CD14-positive monocyte (primary cell): ENCODE data around the gene MAPK13. TPM values are rescaled to one million over a fixed set of nuclear protein-coding genes. Genes with fewer than 3 reads are reported as not detected.
A peak's percentile ranks its signal among the peaks of the same experiment; 100 is the strongest.

ENCODE experiments used
- DNase-seq, 3 donors: peaks; one replicate each; pipeline ENCODE4 v3.0.0-alpha.2; 2011 to 2022
- H2AFZ ChIP-seq: 2 replicates; pipeline ENCODE4 v1.6.0; 2012; ENCODE audit warnings: mild to moderate bottlenecking, low read depth, low read length, inconsistent platforms; ENCODE audit not compliant: insufficient read depth, poor library complexity, severe bottlenecking
- H3K27ac ChIP-seq, 2 donors: 1 replicate in 1 of 2; 2 replicates in 1 of 2; pipeline ENCODE4 v1.5.1; 2012 to 2013; ENCODE audit warnings: low read length in 2 of 2, control low read depth in 1 of 2, inconsistent platforms in 1 of 2, low read depth in 1 of 2, mild to moderate bottlenecking in 1 of 2
- H3K27me3 ChIP-seq, 2 donors: one replicate each; pipeline versions ENCODE4 v1.6.0 to v1.6.1; 2011 to 2013; ENCODE audit warnings: low read length in 2 of 2; ENCODE audit not compliant: control insufficient read depth in 2 of 2, insufficient read depth in 2 of 2
- H3K36me3 ChIP-seq, 2 donors: replicated peaks in 1 of 2; 1 replicate in 1 of 2; 2 replicates in 1 of 2; pipeline versions ENCODE4 v1.5.1 to v1.6.1; 2012 to 2013; ENCODE audit warnings: low read length in 2 of 2, control low read depth in 1 of 2, inconsistent platforms in 1 of 2, mild to moderate bottlenecking in 1 of 2; ENCODE audit not compliant: insufficient read depth in 2 of 2, control insufficient read depth in 1 of 2
- H3K4me1 ChIP-seq, 2 donors: 1 replicate in 1 of 2; 2 replicates in 1 of 2; pipeline versions ENCODE4 v1.5.1 to v1.6.1; 2012 to 2013; ENCODE audit warnings: low read length in 2 of 2, control low read depth in 1 of 2, inconsistent platforms in 1 of 2, mild to moderate bottlenecking in 1 of 2, moderate library complexity in 1 of 2; ENCODE audit not compliant: insufficient read depth in 2 of 2, control insufficient read depth in 1 of 2
- H3K4me2 ChIP-seq: replicated peaks from 2 replicates; pipeline ENCODE3; 2012; ENCODE audit warnings: low read length, moderate library complexity, mild to moderate bottlenecking; ENCODE audit not compliant: poor library complexity, severe bottlenecking; ENCODE audit errors: extremely low read depth
- H3K4me3 ChIP-seq, 3 experiments: fragments of 200-600 bp in 1 of 3; sonication (generic) in 1 of 3; replicated peaks in 1 of 3; 1 replicate in 2 of 3; 2 replicates in 1 of 3; pipeline ENCODE4 v1.5.1; 2011 to 2013; ENCODE audit warnings: low read length in 3 of 3, mild to moderate bottlenecking in 3 of 3, control low read depth in 2 of 3, low read depth in 2 of 3, inconsistent platforms in 1 of 3, moderate library complexity in 1 of 3
- H3K79me2 ChIP-seq: 2 replicates; pipeline ENCODE4 v1.6.0; 2012; ENCODE audit warnings: mild to moderate bottlenecking, control low read depth, inconsistent platforms, low read length, moderate library complexity; ENCODE audit not compliant: insufficient read depth
- H3K9ac ChIP-seq: 2 replicates; pipeline ENCODE4 v1.6.0; 2017; ENCODE audit warnings: low read length, mild to moderate bottlenecking; ENCODE audit not compliant: insufficient read depth, poor library complexity, severe bottlenecking
- H3K9me3 ChIP-seq, 2 donors: replicated peaks in 1 of 2; 1 replicate in 1 of 2; 2 replicates in 1 of 2; pipeline versions ENCODE4 v1.5.1 to v1.6.1; 2012 to 2013; ENCODE audit warnings: low read length in 2 of 2, control low read depth in 1 of 2; ENCODE audit not compliant: control insufficient read depth in 1 of 2, insufficient read depth in 1 of 2
- H4K20me1 ChIP-seq: 2 replicates; pipeline ENCODE4 v1.6.0; 2012; ENCODE audit warnings: mild to moderate bottlenecking, low read length, control low read depth, moderate library complexity; ENCODE audit not compliant: insufficient read depth
- H3K27ac Mint-ChIP-seq, 7 donors: one replicate each; pipeline ENCODE4 v1.8.0; 2020; ENCODE audit warnings: mild to moderate bottlenecking in 7 of 7, mixed read lengths in 7 of 7, moderate library complexity in 6 of 7, inconsistent platforms in 2 of 7
- H3K27me3 Mint-ChIP-seq, 3 donors: one replicate each; pipeline ENCODE4 v1.8.0; 2021 to 2022; ENCODE audit warnings: low read depth in 3 of 3, mild to moderate bottlenecking in 3 of 3, mixed read lengths in 3 of 3, moderate library complexity in 3 of 3, inconsistent platforms in 1 of 3
- H3K36me3 Mint-ChIP-seq, 2 donors: one replicate each; pipeline ENCODE4 v1.8.0; 2020; ENCODE audit warnings: mixed read lengths in 2 of 2, inconsistent platforms in 1 of 2, mild to moderate bottlenecking in 1 of 2
- H3K4me1 Mint-ChIP-seq: one replicate; pipeline ENCODE4 v1.8.0; 2020; ENCODE audit warnings: mild to moderate bottlenecking, mixed read lengths
- H3K4me3 Mint-ChIP-seq, 2 donors: one replicate each; pipeline ENCODE4 v1.8.0; 2020; ENCODE audit warnings: mild to moderate bottlenecking in 2 of 2, mixed read lengths in 2 of 2, moderate library complexity in 1 of 2
- H3K9me3 Mint-ChIP-seq, 7 donors: one replicate each; pipeline ENCODE4 v1.8.0; 2020 to 2022; ENCODE audit warnings: mixed read lengths in 7 of 7, mild to moderate bottlenecking in 6 of 7, moderate library complexity in 6 of 7, inconsistent platforms in 2 of 7
- CTCF ChIP-seq: fragments of 200-600 bp; IDR thresholded peaks from one replicate; pipeline ENCODE4 v1.8.0; 2022; ENCODE audit warnings: antibody characterized with exemption, mild to moderate bottlenecking
- WGBS: methylation state at CpG from one replicate; pipeline ENCODE4 v1.1.5; 2013; ENCODE audit warnings: missing lambda C conversion rate; ENCODE audit not compliant: insufficient coverage; 5-methylcytosine and 5-hydroxymethylcytosine counted together
- intact Hi-C, 2 donors: fragments of 100-400 bp; cut with micrococcal nuclease; formaldehyde crosslinking; loops; one replicate each; pipeline versions ENCODE4 v1.15.0 to v1.15.1; 2023
- polyA plus RNA-seq, 3 donors: library from polyadenylated mRNA; depleted of rRNA in 1 of 3; unstranded in 2 of 3; stranded (reverse) in 1 of 3; fragments of 300-500 nt in 2 of 3; fragments of >200 nt in 1 of 3; fragmentation: Illumina TruSeq in 2 of 3; gene quantifications; 1 replicate in 2 of 3; 2 replicates in 1 of 3; pipeline ENCODE4 v1.2.3, GENCODE V29; 2012 to 2021

Gene MAPK13
- polyA plus RNA-seq, 3 donors, result 0.88 to 9.8 (median 2.4) TPM

DNA sequence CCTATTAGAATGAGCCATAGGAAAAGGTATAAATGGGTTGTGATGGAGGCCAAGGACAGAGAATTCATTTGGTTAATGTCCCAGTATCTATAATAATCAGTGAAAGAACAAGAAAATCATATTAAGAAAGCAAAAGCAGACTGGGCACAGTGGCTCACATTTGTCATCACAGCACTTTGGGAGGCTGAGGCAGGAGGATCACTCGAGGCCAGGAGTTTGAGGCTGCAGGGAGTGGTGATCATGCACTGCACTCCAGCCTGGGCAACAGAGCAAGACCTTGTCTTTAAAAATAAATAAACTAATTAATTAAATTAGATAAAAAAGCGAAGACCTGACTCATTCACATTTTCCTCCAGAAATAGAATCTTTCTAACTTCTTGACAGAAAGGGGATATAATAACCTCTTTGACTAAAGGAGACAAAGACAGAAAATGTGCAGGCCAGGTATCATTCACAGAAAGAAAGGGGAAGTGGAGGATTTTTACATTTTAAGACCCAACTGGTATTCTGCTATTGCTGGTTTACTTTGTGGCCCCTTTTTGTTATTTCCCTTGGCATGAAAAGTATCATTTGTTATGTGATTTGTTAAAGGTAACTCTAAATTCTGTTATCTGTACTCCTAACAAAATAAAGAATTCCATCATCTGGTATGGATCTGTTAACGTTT is 31.9 kb upstream of the MAPK13 start:
- H3K27ac Mint-ChIP-seq, result peak overlapping the region in 5 of 7 donors; percentile 22 to 77 (median 70)
- TF ChIP-seq CTCF, result no peak
- Histone ChIP-seq H2AFZ (no peak overlapping the region), H3K9ac (no peak overlapping the region), H3K27me3 (no peaks in the 10 kb centered on the region), H3K79me2 (peaks cover 80% of the 10 kb centered on the region), H3K4me2 (no peak overlapping the region), H3K4me1 (no peaks in the 10 kb centered on the region), H3K4me3 (no peak overlapping the region), H4K20me1 (peaks cover 88% of the 10 kb centered on the region), H3K27ac (peak overlapping the region in 1 of 2 donors; percentile 61), H3K9me3 (no peaks in the 10 kb centered on the region), H3K36me3 (peaks cover 43 to 72% of the 10 kb centered on the region in 2 donors)
- no peaks in the 10 kb centered on the region for H3K9me3 Mint-ChIP-seq
- H3K36me3 Mint-ChIP-seq, result peaks cover 56 to 66% of the 10 kb centered on the region in 2 donors
- intact Hi-C loops, result no loop called here
- WGBS, result no CpG with 5 or more reads among the region's 3 CpGs
- no peak overlapping the region for H3K4me3 Mint-ChIP-seq
- no peak for DNase-seq
- no peaks in the 10 kb centered on the region for H3K27me3 Mint-ChIP-seq
- H3K4me1 Mint-ChIP-seq, result peaks cover 6% of the 10 kb centered on the region

GRCh38 chr6:36098920-36099647 is 31.2 kb upstream of the MAPK13 start:
- no peak for DNase-seq
- H3K4me3 ChIP-seq, result no peak overlapping the region
- H3K9me3 Mint-ChIP-seq, result no peaks in the 10 kb centered on the region
- WGBS, result 80% methylated on average over 1 of the region's 5 CpGs
- peaks cover 62 to 70% of the 10 kb centered on the region in 2 donors for H3K36me3 Mint-ChIP-seq
- H3K9me3 ChIP-seq, result no peaks in the 10 kb centered on the region
- H3K79me2 ChIP-seq, result peaks cover 87% of the 10 kb centered on the region
- no peaks in the 10 kb centered on the region for H3K27me3 ChIP-seq
- intact Hi-C loops, result no loop called here
- peak overlapping the region in 1 of 2 donors; percentile 61 for H3K27ac ChIP-seq
- TF ChIP-seq CTCF, result no peak
- H3K4me1 ChIP-seq, result no peaks in the 10 kb centered on the region
- no peak overlapping the region for H3K4me2 ChIP-seq
- peak overlapping the region in 1 of 2 donors; percentile 3 for H3K4me3 Mint-ChIP-seq
- H3K4me1 Mint-ChIP-seq, result peaks cover 6% of the 10 kb centered on the region
- no peaks in the 10 kb centered on the region for H3K27me3 Mint-ChIP-seq
- no peak overlapping the region for H2AFZ ChIP-seq
- peaks cover 93% of the 10 kb centered on the region for H4K20me1 ChIP-seq
- peaks cover 50 to 78% of the 10 kb centered on the region in 2 donors for H3K36me3 ChIP-seq
- H3K9ac ChIP-seq, result no peak overlapping the region
- H3K27ac Mint-ChIP-seq, result peak overlapping the region; percentile 7 to 77 (median 42)
